GM12874 (cell line): ENCODE results near the gene ARMH3.

Experiments
- TF ChIP-seq, protein P1 (sequence below): IDR thresholded peaks from 2 replicates; pipeline ENCODE4 v1.5.1; 2011; ENCODE audit warnings: low read depth, mild to moderate bottlenecking, control low read depth, low read length, moderate library complexity; ENCODE audit not compliant: insufficient read depth

The ARMH3 gene

GRCh38 chr10:101993651-101994200, 62.2 kb downstream of the ARMH3 start:
- TF ChIP-seq, protein P1, sequence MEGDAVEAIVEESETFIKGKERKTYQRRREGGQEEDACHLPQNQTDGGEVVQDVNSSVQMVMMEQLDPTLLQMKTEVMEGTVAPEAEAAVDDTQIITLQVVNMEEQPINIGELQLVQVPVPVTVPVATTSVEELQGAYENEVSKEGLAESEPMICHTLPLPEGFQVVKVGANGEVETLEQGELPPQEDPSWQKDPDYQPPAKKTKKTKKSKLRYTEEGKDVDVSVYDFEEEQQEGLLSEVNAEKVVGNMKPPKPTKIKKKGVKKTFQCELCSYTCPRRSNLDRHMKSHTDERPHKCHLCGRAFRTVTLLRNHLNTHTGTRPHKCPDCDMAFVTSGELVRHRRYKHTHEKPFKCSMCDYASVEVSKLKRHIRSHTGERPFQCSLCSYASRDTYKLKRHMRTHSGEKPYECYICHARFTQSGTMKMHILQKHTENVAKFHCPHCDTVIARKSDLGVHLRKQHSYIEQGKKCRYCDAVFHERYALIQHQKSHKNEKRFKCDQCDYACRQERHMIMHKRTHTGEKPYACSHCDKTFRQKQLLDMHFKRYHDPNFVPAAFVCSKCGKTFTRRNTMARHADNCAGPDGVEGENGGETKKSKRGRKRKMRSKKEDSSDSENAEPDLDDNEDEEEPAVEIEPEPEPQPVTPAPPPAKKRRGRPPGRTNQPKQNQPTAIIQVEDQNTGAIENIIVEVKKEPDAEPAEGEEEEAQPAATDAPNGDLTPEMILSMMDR, result no peak

DNA sequence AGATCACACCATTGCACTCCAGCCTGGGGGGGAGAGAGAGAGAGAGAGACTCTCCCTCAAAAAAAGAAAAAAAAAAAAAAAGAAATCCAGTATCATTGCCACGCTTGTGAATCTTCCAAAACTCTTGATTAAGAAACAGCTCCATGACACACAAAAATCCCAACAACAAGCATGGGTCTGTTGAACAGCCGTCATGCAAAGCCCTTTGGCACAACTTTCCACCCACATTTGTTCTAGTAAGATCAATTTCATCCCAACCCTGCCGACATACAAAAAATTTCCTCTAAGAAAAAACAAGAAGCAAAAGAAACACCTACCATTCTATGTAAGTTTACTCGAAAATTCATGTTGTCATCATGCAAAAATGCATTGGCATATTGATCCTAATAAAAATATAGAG, 62.8 kb downstream of the ARMH3 start:
- TF ChIP-seq, protein P1, result no peak

GRCh38 chr10:101987136-101987535, 68.8 kb downstream of the ARMH3 start:
- TF ChIP-seq, protein P1, result no peak

GRCh38 chr10:101986624-101986971, 69.4 kb downstream of the ARMH3 start:
- TF ChIP-seq, protein P1, result no peak

- TF ChIP-seq, protein P1, result no peak
Observed at GRCh38 chr10:101974091-101974971, 81.6 kb downstream of the ARMH3 start.

GRCh38 chr10:101972761-101973160, 83.2 kb downstream of the ARMH3 start:
- TF ChIP-seq, protein P1, result no peak

- TF ChIP-seq, protein P1, result no peak
Observed at GRCh38 chr10:101969412-101969922, 86.5 kb downstream of the ARMH3 start.
